NCI-H1105 treated with DMSO at 0.1 percent for 48 hours (cell line): ENCODE data around the gene NCL.
"Not testable (repeated sequence)": the region's sequence is repeated elsewhere in the genome, so short reads cannot be mapped to it uniquely, and the experiment has no call there.

Experiments used
- DNase-seq: peaks from one replicate; lab custom pipeline; 2025; lab: John Stamatoyannopoulos, UW

NCL gene

DNA sequence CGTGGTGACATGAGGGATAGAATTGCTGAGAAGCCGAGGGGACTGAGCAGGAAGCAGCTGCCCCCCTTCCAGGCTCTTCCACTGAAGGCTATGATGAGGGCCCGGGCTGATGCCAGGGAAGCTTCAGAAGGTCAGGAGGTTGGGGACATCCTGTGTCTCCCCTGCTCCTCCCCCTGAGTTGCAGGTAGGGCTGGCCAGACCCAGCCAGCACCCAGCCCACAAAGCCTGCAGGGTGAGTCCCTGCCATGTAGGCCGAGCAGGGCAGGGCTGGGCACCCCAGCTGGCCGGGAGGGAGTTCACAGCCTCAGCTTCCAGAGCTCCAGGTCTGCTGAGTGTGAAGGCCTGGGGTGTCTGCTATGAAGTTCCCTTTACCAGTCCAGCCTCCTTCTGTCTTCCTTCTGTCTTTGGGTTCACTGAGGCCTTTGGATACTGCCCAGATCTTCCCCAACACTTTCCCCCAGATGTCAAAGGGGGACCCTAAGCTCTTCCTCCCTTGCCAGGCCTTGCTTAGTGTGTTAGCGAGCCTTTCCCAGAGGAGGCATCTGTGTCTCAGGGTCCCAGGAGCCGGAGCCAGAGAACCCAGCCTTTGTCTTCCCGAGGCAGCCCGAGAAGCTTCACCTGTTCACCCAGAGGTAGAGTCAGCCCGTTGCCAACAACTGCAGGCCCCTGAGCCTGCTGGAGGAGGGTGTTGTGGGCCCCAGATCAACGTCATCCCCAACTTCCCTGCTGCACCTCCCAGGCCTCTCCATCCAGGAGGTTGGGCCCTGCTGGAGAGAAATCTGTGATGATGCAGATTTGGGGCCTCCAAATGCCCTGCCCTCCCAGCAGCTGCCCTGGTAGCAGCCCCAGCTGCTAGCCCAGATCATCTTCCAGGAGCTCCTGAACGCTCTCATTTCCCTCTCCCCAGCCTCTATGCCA lies 3.6 kb upstream of the NCL start:
- no peak for DNase-seq

DNA sequence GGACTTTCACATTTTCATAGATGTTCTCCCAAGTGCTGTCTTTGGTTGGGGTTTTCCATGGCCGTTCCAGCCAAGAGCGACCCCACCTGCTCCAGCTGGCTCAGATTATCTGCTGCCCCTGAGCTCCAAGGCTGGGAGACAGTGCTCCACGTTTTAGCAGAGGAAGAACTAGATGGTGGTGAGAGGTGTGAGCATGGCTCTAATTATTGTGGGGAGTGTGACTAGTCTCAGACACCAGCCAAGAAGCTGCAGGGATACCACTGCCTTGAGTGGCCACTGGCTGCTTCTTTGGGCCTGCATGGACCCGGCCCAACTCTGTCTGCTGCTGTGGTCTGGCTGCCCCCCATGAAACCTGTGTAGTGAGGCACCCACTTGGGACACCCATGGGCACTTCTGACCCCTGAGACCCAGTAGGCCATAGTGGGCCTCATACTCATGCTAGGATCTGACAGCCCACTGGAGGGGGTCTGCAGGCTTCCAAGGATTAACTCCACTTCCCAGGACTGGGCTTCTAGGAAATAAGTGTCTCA lies 2.8 kb upstream of the NCL start:
- DNase-seq = no peak

DNA sequence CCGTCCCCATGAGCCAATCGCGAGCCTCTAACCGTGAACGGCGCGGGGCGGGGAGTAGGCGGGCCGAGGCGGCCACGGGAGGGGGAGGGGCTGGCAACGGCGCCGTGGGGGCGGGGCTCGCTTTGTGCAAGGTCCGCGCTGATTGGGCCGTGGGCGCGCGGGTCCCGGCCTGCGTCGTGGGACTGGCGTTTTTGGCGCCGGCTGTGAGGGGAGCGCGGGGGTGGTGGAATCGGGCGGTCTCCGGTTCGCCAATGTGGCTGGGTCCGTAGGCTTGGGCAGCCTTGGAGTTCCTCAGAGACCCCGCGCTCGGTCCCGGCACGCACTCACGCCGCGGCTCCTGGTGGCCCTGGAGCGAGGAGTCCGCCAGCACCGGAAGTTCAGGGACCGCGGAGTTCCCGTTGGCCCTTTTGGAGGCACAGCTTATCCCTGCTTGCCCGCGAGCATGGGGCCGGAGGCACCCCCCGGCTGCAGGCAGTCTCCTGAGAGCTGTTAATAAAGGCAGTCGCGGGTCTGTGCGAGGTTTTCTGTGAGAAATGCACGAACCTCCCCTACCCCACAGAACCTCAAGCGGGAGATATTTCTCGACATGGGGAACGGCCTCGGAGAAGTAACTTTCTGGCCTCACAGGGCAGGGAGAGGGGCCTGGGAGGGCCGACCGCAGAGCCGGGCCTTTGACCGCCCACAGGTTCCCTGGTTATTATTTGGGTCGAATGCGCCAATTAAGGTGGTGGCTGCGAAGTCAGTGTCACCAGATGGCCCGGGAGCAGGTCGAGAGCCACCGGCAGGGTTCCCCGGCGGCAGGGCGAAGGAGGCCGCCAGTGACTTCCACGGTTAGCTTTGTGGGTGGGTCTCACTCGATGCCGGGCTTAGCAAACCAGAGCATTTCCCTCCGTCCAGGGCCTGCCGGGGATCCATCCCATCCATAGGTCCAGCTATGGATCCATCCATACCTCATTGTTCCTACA lies 574 bp upstream of the NCL start:
- DNase-seq = peak; percentile 93

DNA sequence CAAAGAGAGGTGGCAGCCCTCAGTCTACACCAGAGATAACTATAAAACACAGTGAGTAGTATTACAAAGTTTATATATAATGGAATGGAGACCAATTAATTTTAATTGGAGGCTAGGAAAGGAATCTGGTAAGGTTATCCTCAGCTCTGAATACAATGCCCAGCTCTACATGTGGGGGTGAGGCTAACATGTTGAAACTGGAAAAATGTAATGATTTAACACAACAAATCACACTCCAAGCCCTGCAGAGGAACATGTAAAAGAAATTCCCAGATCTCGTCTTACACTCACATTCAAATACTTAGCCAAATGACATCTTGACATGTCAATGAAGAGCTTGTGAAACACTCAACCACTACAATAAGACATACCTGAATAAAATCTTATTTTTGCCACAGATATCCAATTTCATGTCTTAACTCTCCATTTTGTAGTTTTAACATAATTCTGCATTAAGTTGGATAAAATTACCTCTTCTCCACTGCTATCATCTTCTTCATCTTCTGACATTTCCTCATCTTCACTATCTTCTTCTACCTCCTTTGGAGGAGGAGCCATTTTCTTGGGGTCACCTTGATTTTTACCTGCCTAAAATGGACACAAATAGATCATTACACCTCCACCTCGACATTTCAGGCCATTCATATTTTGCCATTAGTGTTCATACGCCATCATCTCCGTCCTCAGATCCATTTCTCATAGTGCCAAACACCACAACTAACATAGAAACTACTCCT lies 1.4 kb downstream of the NCL start:
- DNase-seq = no peak

DNA sequence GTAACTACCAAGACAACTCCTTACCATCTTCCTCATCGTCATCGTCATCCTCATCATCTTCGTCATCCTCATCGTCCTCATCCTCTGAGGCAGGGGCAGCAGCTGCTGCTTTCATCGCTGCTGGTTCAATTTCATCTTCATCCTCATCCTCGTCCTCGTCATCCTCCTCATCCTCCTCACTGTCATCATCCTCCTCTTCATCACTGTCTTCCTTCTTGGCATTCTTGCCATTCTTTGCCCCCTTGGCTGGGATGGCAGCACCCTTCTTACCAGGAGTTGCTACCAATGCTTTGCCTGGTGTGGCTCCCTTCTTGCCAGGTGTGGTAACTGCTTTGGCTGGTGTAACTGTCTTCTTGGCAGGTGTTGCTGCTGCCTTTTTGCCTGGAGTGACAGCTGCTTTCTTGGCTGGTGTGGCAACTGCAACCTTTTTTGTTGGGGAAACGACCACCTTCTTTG lies 2.7 kb downstream of the NCL start:
- DNase-seq = no peak

DNA sequence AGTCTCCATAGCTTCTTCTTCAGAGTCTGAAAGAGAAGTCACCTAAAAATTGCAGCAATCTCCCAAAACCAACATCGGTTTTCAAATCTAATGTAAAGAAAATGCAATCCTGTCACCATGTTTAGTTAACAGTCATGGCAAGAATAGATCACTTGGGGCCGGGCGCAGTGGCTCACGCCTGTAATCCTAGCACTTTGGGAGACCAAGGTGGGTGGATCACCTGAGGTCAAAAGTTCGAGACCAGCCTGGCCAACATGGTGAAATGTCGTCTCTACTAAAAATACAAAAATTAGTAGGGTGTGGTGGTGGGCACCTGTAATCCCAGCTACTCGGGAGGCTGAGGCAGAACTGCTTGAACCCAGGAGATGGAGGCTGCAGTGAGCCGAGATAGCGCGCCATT lies 3.4 kb downstream of the NCL start:
- DNase-seq = not testable (repeated sequence)

DNA sequence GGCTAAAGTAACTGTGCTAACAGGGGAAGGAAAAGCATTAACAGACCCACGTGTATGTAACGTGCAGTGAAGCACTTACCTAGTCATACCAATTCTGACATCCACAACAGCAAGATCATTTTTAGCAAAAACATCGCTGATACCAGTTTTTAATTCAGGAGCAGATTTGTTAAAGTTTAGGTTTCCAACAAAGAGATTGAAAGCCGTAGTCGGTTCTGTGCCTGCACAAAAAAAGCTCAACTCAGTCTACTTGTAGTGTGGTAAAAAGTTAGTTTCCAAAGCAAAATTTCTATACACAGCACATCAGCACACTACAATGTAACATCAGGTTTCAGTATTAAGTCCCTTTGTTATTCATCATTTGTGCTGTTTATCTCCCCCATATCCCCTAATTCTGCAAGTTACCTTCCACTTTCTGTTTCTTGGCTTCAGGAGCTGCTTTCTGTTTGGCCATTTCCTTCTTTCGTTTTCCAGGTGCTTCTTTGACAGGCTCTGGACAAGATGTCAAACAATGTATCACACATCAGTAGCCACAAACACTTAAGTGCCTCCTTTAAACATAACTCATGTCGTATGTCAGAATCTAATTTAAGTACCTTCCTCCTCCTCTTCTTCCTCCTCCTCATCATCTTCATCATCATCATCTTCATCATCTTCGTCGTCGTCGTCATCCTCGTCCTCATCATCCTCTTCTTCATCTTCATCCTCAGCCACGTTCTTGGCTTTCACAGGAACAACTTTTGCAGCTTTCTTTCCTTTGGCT lies 4.0 kb downstream of the NCL start:
- no peak for DNase-seq

DNA sequence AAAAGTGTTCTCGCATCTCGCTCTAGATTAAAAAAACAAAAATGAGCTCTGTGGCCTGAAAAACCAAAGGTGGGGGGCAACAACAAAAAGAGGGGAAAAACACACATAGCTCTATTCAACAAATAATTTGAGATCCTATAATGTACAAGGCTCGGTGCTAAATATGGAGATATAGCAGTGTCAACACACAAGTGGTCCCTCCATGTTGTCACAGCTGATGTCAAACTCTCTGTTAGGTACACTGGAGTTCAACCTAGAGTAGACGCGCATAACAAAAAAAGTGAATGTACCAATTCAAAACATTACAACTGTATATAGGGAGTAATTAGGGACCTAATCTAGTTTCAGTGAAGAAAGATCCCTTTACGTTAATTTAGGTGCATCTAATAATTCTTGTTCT lies 5.9 kb downstream of the NCL start:
- DNase-seq = no peak

DNA sequence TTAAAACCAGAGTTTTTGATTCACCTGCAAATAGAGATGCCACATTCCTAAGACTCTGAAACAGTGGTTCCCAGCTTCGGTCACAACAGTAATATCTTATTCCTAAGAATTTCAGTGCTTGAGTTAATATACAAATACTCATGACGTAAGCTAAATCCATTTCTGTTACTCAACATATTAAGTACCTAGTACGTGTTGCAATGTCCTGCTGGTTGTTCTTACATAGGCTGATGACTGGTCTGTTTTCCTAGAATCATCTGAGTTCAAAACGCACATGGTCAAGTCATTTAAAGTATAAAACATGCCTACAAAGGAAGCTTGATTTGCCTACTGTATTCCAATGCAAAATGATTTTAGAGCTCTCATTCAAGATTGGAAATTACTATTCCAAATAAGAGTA lies 7.2 kb downstream of the NCL start:
- DNase-seq = no peak

DNA sequence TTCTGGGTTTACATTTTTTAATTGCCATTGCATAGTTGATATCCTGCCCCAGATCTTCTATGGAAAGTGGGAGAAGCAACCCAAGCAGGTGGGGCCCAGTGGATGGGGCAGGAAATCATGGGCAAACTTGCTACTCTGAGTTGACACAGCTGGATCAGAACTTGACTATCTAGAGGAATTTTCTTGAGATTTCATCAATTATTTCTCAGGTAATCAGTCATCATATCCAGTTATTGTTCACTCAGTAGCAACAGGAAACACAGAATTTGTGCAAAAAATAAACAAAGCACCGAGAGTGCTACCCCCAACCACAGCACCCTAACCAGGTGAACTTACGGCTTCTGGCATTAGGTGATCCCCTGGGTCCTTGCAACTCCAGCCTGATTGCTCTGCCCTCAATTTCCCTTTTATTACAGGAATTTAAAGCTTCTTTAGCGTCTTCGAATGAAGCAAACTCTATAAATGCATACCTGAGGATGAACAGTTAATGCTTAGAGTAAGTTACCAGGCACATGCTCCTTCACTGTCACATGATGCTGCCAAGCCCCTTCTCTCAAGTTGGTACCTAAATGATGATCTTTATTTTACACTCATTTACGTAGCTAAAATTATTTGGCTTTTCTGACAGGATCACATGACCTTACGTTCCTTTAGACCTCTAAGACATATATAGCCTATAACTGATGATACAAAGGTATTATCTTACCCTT lies 7.8 kb downstream of the NCL start:
- no peak for DNase-seq

DNA sequence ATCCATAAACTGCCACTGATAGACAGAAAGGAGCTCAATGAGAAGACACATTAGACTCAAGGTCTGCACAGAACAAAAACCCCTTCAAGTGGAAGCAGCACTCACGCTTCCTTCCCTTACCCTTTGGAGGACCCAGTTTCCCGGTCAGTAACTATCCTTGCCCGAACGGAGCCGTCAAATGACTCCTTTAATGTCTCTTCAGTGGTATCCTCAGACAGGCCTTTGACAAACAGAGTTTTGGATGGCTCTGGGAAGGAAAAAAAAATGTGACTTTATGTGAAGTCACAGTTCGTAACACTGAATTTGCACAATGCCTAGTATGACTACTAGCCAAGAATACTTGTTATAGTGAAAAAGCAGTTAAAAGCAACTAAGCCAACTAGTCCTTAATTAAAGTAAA lies 8.4 kb downstream of the NCL start:
- DNase-seq = no peak

DNA sequence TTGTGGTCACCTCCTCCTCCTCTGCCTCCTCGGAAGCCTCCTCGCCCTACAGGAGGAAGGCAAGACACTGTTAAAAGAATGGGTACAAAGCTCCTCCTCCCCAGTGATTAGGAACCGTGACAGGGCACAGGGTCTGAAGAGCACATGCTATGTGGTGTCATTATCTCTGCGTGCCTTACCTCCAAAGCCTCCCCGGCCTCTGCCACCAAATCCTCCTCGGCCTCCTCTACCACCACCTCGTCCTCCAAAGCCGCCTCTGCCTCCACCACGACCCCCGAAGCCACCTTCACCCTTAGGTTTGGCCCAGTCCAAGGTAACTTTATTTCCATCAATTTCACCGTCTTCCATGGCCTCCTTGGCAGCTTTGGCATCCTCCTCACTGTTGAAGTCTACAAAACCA lies 9.1 kb downstream of the NCL start:
- DNase-seq = no peak

DNA sequence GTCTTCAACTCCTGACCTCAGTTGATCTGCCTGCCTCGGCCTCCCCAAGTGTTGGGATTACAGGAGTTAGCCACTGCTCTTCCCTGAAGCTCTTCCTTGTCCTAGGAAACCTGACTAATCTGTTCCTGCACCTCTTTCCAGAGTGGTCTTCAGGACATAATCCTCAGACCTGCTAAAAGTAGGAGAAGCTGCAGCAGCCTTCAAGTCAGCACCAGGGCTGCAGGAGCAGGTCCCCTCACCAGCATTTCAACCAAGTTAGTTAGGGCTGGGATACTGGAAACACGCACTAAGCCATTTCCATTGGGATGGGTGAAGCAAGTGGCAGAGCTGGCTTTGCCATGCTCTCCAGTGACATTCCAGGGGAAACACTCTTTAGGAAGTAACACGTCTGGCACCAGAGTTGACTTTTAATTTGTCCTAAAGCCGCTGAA lies 9.9 kb downstream of the NCL start:
- no peak for DNase-seq

DNA sequence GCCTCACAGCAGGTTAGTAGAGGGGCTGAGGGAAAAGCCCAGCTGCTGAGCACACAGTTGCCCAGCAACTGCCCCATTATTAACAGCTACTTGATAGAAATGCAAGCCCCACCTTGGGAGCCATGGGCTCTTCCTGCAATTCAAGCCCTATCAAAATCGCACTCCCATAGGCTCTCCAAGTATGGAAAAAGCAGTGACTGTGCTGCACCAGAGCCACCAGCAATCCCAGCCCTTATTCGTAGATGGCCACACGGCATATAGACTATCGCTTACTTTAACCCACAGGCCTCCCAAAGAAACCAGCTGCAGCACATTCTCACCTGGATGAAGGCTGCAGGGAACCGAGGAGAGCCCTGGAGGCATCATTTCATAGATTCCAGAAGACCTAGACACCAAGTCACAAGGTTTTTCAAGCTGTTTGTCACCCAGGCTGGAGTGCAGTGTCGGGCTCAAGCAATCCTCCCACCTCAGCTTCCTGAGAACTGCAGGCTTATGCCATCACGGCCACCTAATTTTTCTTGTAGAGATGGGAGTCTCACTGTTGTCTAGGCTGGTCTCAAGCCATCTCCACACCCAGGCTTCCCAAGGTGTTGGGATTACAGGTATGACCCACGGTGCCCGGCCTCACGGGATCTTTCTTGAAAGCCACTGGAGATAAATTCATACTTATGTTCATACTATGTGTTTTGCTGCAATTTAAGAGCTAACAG lies 11.3 kb downstream of the NCL start:
- DNase-seq = peak; percentile 67

DNA sequence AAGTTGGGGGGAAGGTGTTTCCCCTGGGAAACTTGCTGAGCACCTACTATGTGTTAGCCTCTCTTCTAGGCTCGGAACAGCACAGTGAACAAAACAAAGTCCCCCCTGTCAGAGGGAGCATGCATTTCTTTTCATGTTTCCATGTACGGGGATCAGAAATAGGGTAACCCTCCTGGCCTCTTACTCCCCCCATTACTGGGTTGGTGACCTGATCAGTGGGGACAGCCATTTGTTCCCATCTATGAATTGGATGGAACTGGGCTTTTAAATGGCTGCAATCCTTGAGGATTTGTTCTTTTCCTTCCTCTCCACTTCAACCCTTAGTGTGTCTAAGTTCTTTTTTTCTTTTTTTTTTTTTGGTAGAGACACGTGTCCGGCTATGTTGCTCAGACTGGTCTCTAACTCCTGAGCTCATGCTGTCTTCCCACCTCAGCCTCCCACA lies 13.7 kb downstream of the NCL start:
- DNase-seq = no peak

DNA sequence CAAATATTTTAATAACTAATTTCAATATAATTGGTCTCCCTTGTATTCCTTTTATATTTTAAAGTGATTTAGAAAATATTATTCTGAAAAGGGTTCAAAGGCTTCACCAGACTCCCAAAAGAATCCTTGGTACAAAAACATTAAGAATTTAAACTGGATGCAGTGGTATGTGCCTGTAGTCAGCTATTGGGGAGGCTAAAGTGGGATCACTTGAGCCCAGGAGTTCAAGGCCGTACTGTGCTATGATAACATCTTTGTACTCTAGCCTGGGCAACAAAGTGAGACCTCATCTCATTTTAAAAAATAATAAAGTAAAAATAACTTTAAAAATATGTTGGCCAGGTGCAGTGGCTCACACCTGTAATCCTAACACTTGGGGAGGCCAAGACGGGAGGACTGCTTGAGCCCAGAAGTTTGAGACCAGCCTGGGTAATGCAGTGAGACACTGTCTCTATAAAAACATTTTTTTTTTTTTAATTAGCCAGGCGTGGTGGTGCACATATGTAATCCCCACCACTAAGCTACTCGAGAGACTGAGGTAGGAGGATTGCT lies 14.7 kb downstream of the NCL start:
- no peak for DNase-seq

DNA sequence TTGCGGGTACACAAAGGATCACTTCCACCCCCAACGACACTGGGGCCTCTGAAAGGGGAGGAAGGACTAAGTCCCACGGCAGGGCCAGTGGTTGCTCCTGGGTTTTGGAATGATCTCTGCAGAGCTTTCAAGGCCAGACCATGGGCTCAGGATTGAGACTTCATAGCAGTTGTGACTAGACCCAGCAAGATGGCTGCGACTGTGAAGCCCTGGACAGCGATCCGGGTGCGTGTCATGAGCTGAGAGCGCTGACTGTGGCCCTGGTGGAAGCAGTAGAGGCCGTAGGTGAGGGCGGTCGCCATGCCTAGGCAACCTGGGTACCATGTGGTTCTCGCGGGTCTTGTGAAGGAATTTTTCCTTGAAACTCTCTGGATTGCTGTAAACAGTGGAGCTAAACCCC lies 27.3 kb downstream of the NCL start:
- no peak for DNase-seq

DNA sequence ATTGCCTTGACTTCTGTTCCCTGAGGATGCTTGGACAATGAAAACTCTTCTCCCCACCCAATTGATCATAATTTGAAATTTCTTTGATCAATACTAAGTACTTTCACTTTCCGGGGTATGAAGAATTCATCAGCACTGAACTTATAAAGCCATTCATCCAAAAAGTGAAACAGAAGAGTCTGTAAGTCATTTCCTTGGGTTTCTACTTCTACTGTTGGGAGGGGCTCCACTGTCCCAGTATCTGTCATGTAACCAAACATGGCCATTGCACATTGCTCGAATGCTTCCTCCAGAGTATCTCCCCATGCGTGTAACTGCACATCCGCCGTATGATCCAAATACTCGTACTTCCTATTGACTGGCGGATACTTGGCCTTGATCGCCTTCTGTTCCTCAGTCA lies 30.3 kb downstream of the NCL start:
- DNase-seq = no peak

DNA sequence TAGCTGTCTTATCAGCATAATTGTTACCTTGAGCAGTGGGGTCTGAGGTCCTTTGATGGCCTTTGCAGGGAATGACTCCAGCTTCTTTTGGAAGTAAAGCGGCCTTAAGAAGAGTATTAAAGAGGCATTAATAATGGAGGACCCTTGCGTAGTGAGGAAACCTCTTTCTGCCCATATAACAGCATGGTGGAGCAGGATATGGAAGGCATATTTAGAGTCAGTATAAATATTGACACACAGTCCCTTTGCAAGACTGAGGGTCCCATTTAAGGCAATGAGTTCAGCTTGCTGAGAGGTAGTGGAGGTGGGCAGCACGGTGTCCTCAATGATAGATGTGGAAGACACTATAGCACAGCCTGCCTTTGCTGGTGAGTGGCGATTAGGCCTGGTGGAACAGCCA lies 32.7 kb downstream of the NCL start:
- DNase-seq = no peak
